Stimulated activated CD4-positive, alpha-beta T cell treated with anti-CD3 and anti-CD28 coated beads, Interleukin-15, amount 100 ng/mL, for 24 hours (primary cell): Measurements from ENCODE around the gene CKMT2.
"Not testable (repeated sequence)": the region's sequence is repeated elsewhere in the genome, so short reads cannot be mapped to it uniquely, and the experiment has no call there.

Source experiments
- DNase-seq: peaks from one replicate; pipeline ENCODE4 v3.0.0-alpha.2; 2020

CKMT2 gene

GRCh38 chr5:81253875-81254274 lies 20.8 kb downstream of the CKMT2 start:
- DNase-seq = no peak

GRCh38 chr5:81254886-81255559 lies 21.9 kb downstream of the CKMT2 start:
- no peak for DNase-seq

GRCh38 chr5:81256766-81257165 lies 23.6 kb downstream of the CKMT2 start:
- DNase-seq = no peak

GRCh38 chr5:81262796-81263195 lies 29.7 kb downstream of the CKMT2 start:
- DNase-seq = not testable (repeated sequence)

DNA sequence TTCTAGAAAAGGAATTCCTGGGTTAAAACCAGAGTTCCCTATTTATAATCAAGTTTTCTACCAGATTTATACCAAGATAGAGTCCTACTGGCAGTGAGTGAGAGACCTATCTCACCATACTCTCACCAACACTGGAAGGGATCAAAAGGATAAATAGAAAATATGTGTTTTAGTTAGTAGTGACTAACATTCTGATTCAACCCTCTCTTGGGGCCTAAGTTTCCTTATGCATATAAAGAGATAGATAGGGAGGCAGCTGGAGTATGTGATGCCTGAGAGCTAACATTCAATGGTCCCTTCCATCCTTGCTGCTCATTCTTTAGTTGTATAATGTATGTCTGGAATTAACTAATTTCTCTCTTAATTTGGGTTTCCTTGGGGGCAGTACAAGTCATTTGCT lies 32.0 kb downstream of the CKMT2 start:
- no peak for DNase-seq

DNA sequence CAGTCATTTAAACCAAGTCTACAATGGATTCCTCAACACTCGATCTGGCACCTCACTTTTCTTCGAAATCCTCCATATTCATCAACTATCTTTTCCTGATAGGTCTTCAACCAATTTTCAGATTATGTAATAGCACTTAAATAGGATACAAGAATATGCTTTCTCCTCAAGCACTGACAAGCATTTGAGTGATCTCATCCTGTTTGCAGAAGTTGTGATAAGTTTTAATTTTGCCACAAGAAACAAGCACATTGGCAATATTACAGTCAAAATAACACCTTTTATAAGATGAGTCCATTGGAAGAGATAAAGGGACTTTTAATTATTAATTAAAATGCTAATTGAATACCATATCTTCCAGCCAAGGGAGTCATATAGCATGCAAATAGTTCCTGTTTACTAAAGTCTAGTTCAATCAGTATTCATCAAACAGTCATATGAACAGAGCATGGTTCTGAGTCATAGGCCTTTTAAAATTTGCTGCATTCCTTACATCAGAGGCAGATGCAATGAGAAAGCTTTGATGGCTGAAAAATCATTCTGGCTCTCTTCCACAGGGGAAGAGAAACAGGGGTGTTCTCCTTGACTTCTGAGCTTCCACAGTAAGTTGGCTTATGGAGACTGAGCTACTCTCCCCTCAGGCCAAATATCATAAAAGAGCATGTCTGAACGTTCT lies 35.5 kb downstream of the CKMT2 start:
- DNase-seq = no peak

- DNase-seq = no peak
These were observed 36.8 kb downstream of the CKMT2 start for GRCh38 chr5:81269751-81270393.

- not testable (repeated sequence) for DNase-seq
These were observed 37.4 kb downstream of the CKMT2 start for GRCh38 chr5:81270394-81271027.

DNA sequence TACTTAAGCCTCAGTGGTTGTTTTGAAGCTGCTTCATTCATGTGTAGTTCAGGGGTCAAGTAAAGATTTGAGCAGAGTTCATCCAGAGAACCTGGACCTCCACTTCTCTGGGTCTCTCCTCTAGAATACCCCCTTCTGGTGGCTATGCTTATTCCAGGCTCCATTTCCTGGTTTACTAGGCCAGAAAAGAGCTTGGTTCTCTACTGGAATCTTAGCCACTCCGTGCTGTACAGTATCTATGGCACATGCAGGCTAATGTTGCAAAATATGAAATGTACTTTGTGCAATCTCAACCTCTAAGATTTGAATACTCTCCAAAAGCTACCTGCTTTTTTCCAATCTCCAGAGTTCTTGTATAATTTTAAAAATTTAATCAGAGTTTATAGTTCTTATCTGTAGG lies 50.9 kb downstream of the CKMT2 start:
- no peak for DNase-seq

GRCh38 chr5:81286059-81286617 lies 53.0 kb downstream of the CKMT2 start:
- no peak for DNase-seq

DNA sequence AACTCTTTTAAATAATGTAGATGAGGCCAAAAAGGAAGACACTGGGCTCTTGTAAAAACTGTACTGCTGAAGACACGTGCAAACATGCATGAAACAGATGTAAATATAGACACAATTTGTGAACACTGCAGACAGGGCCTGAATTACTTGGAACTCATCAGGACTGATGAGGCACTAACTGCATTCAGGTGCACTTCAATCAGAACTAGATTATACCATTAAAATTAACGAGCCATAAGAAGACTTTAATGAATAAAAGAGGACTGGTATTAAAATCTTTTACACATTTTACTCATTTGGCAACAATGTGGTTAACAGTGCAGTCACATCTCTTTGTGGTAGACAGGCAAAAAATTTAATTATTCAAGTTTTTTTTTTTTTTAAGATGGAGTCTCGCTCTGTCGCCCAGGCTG lies 54.9 kb downstream of the CKMT2 start:
- no peak for DNase-seq

- DNase-seq = no peak
These were observed 57.0 kb downstream of the CKMT2 start for GRCh38 chr5:81290146-81290545.

GRCh38 chr5:81292130-81292529 lies 59.0 kb downstream of the CKMT2 start:
- no peak for DNase-seq

DNA sequence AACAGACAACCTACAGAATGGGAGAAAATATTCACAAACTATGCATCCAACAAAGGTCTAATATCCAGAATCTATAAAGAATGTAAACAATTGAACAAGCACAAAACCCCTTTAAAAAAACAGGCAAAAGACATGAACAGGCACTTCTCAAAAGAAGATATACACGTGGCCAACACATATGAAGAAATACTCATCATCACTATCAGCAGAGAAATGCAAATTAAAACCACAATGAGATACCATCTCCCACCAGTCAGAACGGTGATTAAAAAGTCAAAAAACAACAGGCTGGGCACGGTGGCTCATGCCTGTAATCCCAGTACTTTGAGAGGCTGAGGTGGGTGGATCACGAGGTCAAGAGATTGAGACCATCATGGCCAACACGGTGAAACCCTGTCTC lies 60.9 kb downstream of the CKMT2 start:
- DNase-seq = not testable (repeated sequence)

GRCh38 chr5:81297531-81297930 lies 64.4 kb downstream of the CKMT2 start:
- no peak for DNase-seq

GRCh38 chr5:81300921-81301270 lies 67.8 kb downstream of the CKMT2 start:
- no peak for DNase-seq

GRCh38 chr5:81301271-81302015 lies 68.3 kb downstream of the CKMT2 start, which contains the start of gene ZCCHC9:
TSS of gene ZCCHC9 (plus strand) at chr5:81301587. CDS start at chr5:81304758, 3,171 bp downstream.
- peak; percentile 95 for DNase-seq

DNA sequence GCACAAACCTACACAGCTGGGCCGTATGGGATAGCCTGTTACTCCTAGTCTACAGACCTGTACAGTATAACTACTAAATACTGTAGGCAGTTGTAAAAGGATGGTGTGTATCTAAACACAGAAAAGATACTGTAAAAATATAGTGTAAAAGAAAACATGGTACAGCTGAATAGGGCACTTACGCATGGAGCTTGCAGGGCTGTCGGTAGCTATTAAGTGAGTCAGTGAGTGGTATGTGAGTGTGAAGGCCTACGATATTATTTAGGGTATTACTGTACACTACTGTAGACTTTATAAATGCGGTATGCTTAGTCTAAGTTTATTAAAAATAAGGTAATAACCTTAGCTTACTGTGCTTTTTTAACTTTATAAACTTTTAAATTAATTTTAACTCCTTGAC lies 69.5 kb downstream of the CKMT2 start:
- no peak for DNase-seq

- DNase-seq = no peak
These were observed 70.4 kb downstream of the CKMT2 start for GRCh38 chr5:81303563-81303962.

GRCh38 chr5:81305785-81306184 lies 72.7 kb downstream of the CKMT2 start:
- DNase-seq = no peak

DNA sequence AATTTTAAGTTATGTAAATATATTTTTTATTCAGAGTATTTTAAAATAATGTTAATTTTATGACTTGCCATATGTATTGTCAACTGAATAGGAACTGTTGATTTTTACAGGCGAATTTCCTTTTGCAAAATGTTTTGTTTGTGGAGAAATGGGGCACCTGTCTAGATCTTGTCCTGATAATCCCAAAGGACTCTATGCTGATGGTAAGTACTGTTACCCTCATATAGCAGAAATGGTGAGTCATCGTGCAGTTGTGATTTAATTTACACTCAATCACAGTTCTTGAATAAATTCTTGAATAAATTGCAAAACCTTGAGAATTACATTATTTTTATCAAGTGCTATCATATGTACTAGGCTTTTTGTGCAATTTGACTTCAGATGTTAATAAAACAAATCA lies 75.7 kb downstream of the CKMT2 start:
- DNase-seq = no peak

GRCh38 chr5:81310402-81311063 lies 77.4 kb downstream of the CKMT2 start:
- DNase-seq = no peak
